WTC11 (cell line): ENCODE measurements around the gene SRPRA. TPM values are rescaled to one million over a fixed set of nuclear protein-coding genes. Genes with fewer than 3 reads are reported as not detected.
A peak's percentile ranks its signal among the peaks of the same experiment; 100 is the strongest.
"Not testable (repeated sequence)": the region's sequence is repeated elsewhere in the genome, so short reads cannot be mapped to it uniquely, and the experiment has no call there.

Experiments used
- ATAC-seq: fragments of 200-7000 bp; cut with Tn5 transposase; 2 replicates; pipeline ENCODE4 v1.10.0; 2021; ENCODE audit warnings: mild to moderate bottlenecking, moderate library complexity
- CTCF ChIA-PET: fragments of 300-600 bp; sonication (Branson Sonifier 250); formaldehyde crosslinking; loops from one replicate; lab custom pipeline; 2021; ENCODE audit warnings: antibody characterized with exemption; lab: Charles Lee
- POLR2A ChIA-PET: fragments of 350-600 bp; sonication (Branson Sonifier 250); formaldehyde crosslinking; loops from one replicate; lab custom pipeline; 2021; ENCODE audit warnings: antibody characterized with exemption; lab: Charles Lee
- DNase-seq: peaks from one replicate; pipeline ENCODE4 v3.0.0; 2021; ENCODE audit warnings: low spot score
- H3K27ac Mint-ChIP-seq: 2 replicates; pipeline ENCODE4 v1.8.0; 2021; ENCODE audit warnings: mixed read lengths
- H3K27me3 Mint-ChIP-seq: 2 replicates; pipeline ENCODE4 v1.8.0; 2021; ENCODE audit warnings: low read depth, mild to moderate bottlenecking, moderate library complexity, mixed read lengths
- H3K36me3 Mint-ChIP-seq: 2 replicates; pipeline ENCODE4 v1.8.0; 2021; ENCODE audit warnings: mixed read lengths
- H3K4me1 Mint-ChIP-seq: 2 replicates; pipeline ENCODE4 v1.8.0; 2022; ENCODE audit warnings: mixed read lengths
- H3K4me3 Mint-ChIP-seq: 2 replicates; pipeline ENCODE4 v1.8.0; 2021; ENCODE audit warnings: mild to moderate bottlenecking, moderate library complexity, mixed read lengths
- H3K9me3 Mint-ChIP-seq: 2 replicates; pipeline ENCODE4 v1.8.0; 2021; ENCODE audit warnings: mixed read lengths
- CBFB ChIP-seq: sonication (generic); formaldehyde crosslinking; IDR thresholded peaks from 2 replicates; pipeline ENCODE4 v1.8.1; 2022; ENCODE audit warnings: mild to moderate bottlenecking, low read depth, missing genetic modification reagents
- ELF4 ChIP-seq: sonication (generic); formaldehyde crosslinking; IDR thresholded peaks from 2 replicates; pipeline ENCODE4 v1.8.1; 2022; ENCODE audit warnings: low read depth, mild to moderate bottlenecking, moderate library complexity, missing genetic modification reagents
- GTF2I ChIP-seq: fragments of 250-450 bp; sonication (Bioruptor Pico); conservative IDR thresholded peaks from 2 replicates; pipeline ENCODE4 v1.4.0; 2021; ENCODE audit warnings: mild to moderate bottlenecking
- MYBL2 ChIP-seq: sonication (generic); formaldehyde crosslinking; IDR thresholded peaks from 2 replicates; pipeline ENCODE4 v1.8.1; 2023; ENCODE audit warnings: mild to moderate bottlenecking, moderate library complexity, missing genetic modification reagents
- NFE2L1 ChIP-seq: sonication (generic); formaldehyde crosslinking; IDR thresholded peaks from 2 replicates; pipeline ENCODE4 v1.8.1; 2023; ENCODE audit warnings: missing genetic modification reagents
- OVOL2 ChIP-seq: fragments of 250-450 bp; sonication (Bioruptor Pico); IDR thresholded peaks from 2 replicates; pipeline ENCODE4 v1.9.0; 2021; ENCODE audit warnings: mild to moderate bottlenecking, borderline replicate concordance
- SOX15 ChIP-seq: fragments of 250-450 bp; sonication (Bioruptor Pico); IDR thresholded peaks from 2 replicates; pipeline ENCODE4 v1.9.0; 2021; ENCODE audit warnings: mild to moderate bottlenecking
- TEAD4 ChIP-seq: sonication (generic); formaldehyde crosslinking; IDR thresholded peaks from 2 replicates; pipeline ENCODE4 v1.8.0; 2022; ENCODE audit warnings: mild to moderate bottlenecking, missing genetic modification reagents
- TP53 ChIP-seq: sonication (generic); formaldehyde crosslinking; IDR thresholded peaks from 2 replicates; pipeline ENCODE4 v1.8.1; 2023; ENCODE audit warnings: mild to moderate bottlenecking, missing genetic modification reagents
- ZNF121 ChIP-seq: sonication (generic); formaldehyde crosslinking; IDR thresholded peaks from 2 replicates; pipeline ENCODE4 v1.8.0; 2023; ENCODE audit warnings: missing genetic modification reagents
- ZNF263 ChIP-seq: sonication (generic); formaldehyde crosslinking; IDR thresholded peaks from 2 replicates; pipeline ENCODE4 v1.8.1; 2022; ENCODE audit warnings: low read depth, mild to moderate bottlenecking, moderate library complexity, missing genetic modification reagents
- ZNF416 ChIP-seq: fragments of 250-450 bp; sonication (Bioruptor Pico); IDR thresholded peaks from 2 replicates; pipeline ENCODE4 v1.9.0; 2021; ENCODE audit warnings: mild to moderate bottlenecking, inconsistent platforms
- total RNA-seq: library from RNA; stranded (reverse); gene quantifications from 3 replicates; pipeline ENCODE4 v1.2.3, GENCODE V29; 2021
- TF ChIP-seq, protein P1 (sequence below): fragments of 250-450 bp; sonication (Bioruptor Pico); IDR thresholded peaks from 2 replicates; pipeline ENCODE4 v1.9.0; 2021; ENCODE audit warnings: mild to moderate bottlenecking
- TF ChIP-seq, protein P2 (sequence below): sonication (generic); formaldehyde crosslinking; IDR thresholded peaks from 2 replicates; pipeline ENCODE4 v1.8.0; 2022; ENCODE audit warnings: mild to moderate bottlenecking, missing genetic modification reagents
- TF ChIP-seq, protein P3 (sequence below): fragments of 200-600 bp; IDR thresholded peaks from 2 replicates; pipeline ENCODE4 v1.8.0; 2022; ENCODE audit warnings: antibody characterized with exemption
- TF ChIP-seq, protein P4 (sequence below): sonication (generic); formaldehyde crosslinking; IDR thresholded peaks from 2 replicates; pipeline ENCODE4 v1.8.1; 2023; ENCODE audit warnings: mild to moderate bottlenecking, missing genetic modification reagents, moderate library complexity
- TF ChIP-seq, protein P5 (sequence below): sonication (generic); formaldehyde crosslinking; IDR thresholded peaks from 2 replicates; pipeline ENCODE4 v1.8.1; 2022; ENCODE audit warnings: mild to moderate bottlenecking, moderate library complexity, missing genetic modification reagents

SRPRA gene
- total RNA-seq, 1 experiment from 2014 or later = 64.7 TPM

DNA sequence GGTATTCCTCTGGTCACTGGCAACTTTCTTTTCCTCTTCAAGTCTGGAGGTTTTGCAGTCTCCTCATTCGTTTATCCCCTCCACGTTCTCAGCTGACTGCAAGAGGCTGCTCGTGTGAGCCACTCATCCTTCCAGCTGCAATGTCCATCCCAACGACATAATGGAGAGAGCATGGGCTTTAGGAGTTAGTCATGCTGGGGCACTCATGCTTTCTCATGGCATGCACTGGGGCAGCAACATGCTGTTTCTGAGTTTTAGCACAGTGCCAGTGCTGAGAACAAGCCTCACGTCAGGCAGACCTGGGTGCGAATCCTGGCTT lies 42.3 kb upstream of the SRPRA start:
- ATAC-seq (no peak), DNase-seq (no peak)
- ChIA-PET POLR2A (interaction anchor here (0.9 kb wide), 1 partner anchor 59 kb away, joined by 3 read pairs; no protein-coding TSS in a partner anchor), CTCF (interaction anchor here (0.5 to 2.0 kb wide), 48 partner anchors 8 to 324 kb away, joined by 3 to 37 read pairs (median 4); partner anchors contain the start of genes FOXRED1, SRPRA, ST3GAL4 and TIRAP)
- Mint-ChIP-seq H3K4me1 (0 out of 2 replicates have a peak, but pooled peaks cover 2% of the 10 kb centered on the region), H3K9me3 (peaks cover 5% of the 10 kb centered on the region; the same call in 1 of the 2 replicates), H3K36me3 (peaks cover 37% of the 10 kb centered on the region), H3K27ac (no peak overlapping the region), H3K4me3 (no peak overlapping the region), H3K27me3 (no peaks in the 10 kb centered on the region)
- TF ChIP-seq, protein P1, sequence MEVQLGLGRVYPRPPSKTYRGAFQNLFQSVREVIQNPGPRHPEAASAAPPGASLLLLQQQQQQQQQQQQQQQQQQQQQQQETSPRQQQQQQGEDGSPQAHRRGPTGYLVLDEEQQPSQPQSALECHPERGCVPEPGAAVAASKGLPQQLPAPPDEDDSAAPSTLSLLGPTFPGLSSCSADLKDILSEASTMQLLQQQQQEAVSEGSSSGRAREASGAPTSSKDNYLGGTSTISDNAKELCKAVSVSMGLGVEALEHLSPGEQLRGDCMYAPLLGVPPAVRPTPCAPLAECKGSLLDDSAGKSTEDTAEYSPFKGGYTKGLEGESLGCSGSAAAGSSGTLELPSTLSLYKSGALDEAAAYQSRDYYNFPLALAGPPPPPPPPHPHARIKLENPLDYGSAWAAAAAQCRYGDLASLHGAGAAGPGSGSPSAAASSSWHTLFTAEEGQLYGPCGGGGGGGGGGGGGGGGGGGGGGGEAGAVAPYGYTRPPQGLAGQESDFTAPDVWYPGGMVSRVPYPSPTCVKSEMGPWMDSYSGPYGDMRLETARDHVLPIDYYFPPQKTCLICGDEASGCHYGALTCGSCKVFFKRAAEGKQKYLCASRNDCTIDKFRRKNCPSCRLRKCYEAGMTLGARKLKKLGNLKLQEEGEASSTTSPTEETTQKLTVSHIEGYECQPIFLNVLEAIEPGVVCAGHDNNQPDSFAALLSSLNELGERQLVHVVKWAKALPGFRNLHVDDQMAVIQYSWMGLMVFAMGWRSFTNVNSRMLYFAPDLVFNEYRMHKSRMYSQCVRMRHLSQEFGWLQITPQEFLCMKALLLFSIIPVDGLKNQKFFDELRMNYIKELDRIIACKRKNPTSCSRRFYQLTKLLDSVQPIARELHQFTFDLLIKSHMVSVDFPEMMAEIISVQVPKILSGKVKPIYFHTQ (CRISPR knock-in tag) = no peak
- TF ChIP-seq GTF2I (CRISPR knock-in tag) (no peak), CBFB (CRISPR knock-in tag) (no peak), TEAD4 (CRISPR knock-in tag) (no peak)
- TF ChIP-seq, protein P2, sequence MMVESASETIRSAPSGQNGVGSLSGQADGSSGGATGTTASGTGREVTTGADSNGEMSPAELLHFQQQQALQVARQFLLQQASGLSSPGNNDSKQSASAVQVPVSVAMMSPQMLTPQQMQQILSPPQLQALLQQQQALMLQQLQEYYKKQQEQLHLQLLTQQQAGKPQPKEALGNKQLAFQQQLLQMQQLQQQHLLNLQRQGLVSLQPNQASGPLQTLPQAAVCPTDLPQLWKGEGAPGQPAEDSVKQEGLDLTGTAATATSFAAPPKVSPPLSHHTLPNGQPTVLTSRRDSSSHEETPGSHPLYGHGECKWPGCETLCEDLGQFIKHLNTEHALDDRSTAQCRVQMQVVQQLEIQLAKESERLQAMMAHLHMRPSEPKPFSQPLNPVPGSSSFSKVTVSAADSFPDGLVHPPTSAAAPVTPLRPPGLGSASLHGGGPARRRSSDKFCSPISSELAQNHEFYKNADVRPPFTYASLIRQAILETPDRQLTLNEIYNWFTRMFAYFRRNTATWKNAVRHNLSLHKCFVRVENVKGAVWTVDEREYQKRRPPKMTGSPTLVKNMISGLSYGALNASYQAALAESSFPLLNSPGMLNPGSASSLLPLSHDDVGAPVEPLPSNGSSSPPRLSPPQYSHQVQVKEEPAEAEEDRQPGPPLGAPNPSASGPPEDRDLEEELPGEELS (CRISPR knock-in tag) = no peak
- TF ChIP-seq, all 79 proteins: peak for 0

DNA sequence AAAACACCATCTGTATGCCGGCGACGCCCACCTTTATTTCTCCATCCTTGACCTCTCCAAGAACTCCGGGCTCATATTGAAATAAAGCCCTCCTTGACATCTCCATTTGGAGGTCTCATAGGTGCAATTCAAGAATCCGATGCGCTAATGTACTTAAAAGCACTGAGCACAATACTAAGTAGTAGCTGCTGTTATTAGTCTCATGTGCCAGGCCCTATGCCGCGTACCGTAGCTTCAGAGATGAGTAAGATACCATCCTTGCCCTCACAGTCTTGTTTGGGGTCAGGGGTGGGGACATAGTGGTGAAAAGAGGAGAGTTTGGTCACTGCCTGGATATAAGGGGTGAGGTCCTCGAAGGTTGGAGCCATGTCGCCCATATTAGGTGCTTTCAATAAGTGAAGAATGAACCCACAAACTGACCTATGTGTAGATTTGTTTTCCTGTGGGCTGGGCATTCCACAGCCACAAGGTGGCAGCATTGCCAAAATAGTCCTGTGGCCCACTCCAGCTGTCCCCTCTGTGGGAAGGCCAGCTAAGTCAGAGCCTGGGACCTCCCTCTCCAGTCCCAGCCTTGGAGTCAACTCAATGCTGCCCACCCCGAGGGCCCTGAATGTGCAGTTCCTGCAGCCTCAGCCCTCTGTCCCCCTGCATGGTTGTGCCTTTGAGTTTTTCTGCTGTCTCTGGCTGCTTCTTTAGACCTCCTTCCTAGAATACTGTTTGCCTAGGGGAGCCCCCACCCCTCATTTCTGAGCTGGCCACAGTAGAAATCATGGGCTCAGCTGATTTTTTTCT lies 41.7 kb upstream of the SRPRA start:
- ChIA-PET POLR2A (interaction anchor here (0.9 kb wide), 1 partner anchor 60 kb away, joined by 3 read pairs; no protein-coding TSS in a partner anchor), CTCF (interaction anchor here (0.5 to 2.0 kb wide), 48 partner anchors 9 to 324 kb away, joined by 3 to 37 read pairs (median 4); partner anchors contain the start of genes FOXRED1, SRPRA, ST3GAL4 and TIRAP)
- peaks cover 5% of the 10 kb centered on the region; the same call in 1 of the 2 replicates for H3K9me3 Mint-ChIP-seq
- 0 out of 2 replicates have a peak, but pooled peaks cover 4% of the 10 kb centered on the region for H3K4me1 Mint-ChIP-seq
- no peak overlapping the region for H3K27ac Mint-ChIP-seq
- peak; percentile 95 for ATAC-seq
- TF ChIP-seq ZNF121 (CRISPR knock-in tag) = peak; percentile 97
- no peak for TF ChIP-seq TP53 (CRISPR knock-in tag)
- TF ChIP-seq, protein P3, sequence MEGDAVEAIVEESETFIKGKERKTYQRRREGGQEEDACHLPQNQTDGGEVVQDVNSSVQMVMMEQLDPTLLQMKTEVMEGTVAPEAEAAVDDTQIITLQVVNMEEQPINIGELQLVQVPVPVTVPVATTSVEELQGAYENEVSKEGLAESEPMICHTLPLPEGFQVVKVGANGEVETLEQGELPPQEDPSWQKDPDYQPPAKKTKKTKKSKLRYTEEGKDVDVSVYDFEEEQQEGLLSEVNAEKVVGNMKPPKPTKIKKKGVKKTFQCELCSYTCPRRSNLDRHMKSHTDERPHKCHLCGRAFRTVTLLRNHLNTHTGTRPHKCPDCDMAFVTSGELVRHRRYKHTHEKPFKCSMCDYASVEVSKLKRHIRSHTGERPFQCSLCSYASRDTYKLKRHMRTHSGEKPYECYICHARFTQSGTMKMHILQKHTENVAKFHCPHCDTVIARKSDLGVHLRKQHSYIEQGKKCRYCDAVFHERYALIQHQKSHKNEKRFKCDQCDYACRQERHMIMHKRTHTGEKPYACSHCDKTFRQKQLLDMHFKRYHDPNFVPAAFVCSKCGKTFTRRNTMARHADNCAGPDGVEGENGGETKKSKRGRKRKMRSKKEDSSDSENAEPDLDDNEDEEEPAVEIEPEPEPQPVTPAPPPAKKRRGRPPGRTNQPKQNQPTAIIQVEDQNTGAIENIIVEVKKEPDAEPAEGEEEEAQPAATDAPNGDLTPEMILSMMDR = peak; percentile 56; the same call in 1 of the 2 replicates
- H3K4me3 Mint-ChIP-seq = no peak overlapping the region
- H3K36me3 Mint-ChIP-seq = peaks cover 37% of the 10 kb centered on the region
- DNase-seq = peak; percentile 82
- H3K27me3 Mint-ChIP-seq = no peaks in the 10 kb centered on the region

DNA sequence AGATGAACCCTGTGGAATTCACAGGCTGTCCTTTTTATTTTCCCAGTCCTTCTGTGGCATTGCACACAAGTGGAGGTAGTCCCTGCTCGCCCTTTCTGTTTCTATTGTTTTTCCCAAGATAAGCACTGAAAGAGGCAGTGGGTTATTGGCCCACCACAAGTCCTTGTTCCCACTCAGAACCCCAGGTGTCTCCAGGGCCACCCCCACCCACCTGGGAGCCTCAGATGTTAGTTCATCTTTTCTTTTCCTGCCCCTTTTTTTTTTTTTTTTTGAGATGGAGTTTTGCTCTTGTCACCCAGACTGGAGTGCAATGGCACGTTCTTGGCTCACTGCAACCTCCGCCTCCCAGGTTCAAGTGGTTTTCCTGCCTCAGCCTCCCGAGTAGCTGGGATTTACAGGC lies 40.1 kb upstream of the SRPRA start:
- H3K27ac Mint-ChIP-seq, DNase-seq, H3K9me3 Mint-ChIP-seq, POLR2A ChIA-PET, H3K27me3 Mint-ChIP-seq, H3K4me3 Mint-ChIP-seq, ATAC-seq: not testable (repeated sequence)
- H3K4me1 Mint-ChIP-seq = peaks cover 14% of the 10 kb centered on the region
- CTCF ChIA-PET = interaction anchor here (0.7 to 1.1 kb wide), 2 partner anchors 161 to 172 kb away, joined by 3 to 5 read pairs; no protein-coding TSS in a partner anchor
- H3K36me3 Mint-ChIP-seq = peaks cover 29% of the 10 kb centered on the region

DNA sequence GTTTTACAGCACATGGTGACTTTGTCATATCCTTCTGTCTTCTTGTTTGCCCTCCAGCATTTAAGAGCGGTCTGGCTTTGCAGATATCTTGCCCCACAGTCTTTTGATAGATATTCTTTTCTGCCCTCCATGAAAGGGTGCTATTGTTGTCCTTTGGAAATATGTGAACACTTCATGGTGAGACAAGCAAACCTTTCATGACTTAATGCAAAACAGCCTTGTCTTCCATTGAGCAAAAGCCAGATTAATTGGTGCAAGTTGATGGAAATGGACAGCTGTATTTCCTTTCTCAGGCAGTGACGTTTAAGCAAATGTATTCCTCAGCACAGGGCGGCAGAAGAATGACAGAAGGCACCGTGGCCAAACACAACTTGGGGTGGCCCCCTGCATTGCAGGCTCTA lies 39.6 kb upstream of the SRPRA start:
- DNase-seq = no peak
- POLR2A ChIA-PET = interaction anchor here (1.0 kb wide), 1 partner anchor 109 kb away, joined by 3 read pairs; no protein-coding TSS in a partner anchor
- TF ChIP-seq MYBL2 (CRISPR knock-in tag) (no peak), SOX15 (CRISPR knock-in tag) (no peak), ZNF263 (CRISPR knock-in tag) (no peak), NFE2L1 (no peak), ELF4 (CRISPR knock-in tag) (no peak), ZNF416 (CRISPR knock-in tag) (no peak), OVOL2 (no peak)
- TF ChIP-seq, protein P4, sequence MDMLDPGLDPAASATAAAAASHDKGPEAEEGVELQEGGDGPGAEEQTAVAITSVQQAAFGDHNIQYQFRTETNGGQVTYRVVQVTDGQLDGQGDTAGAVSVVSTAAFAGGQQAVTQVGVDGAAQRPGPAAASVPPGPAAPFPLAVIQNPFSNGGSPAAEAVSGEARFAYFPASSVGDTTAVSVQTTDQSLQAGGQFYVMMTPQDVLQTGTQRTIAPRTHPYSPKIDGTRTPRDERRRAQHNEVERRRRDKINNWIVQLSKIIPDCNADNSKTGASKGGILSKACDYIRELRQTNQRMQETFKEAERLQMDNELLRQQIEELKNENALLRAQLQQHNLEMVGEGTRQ (CRISPR knock-in tag) = no peak
- TF ChIP-seq, protein P5, sequence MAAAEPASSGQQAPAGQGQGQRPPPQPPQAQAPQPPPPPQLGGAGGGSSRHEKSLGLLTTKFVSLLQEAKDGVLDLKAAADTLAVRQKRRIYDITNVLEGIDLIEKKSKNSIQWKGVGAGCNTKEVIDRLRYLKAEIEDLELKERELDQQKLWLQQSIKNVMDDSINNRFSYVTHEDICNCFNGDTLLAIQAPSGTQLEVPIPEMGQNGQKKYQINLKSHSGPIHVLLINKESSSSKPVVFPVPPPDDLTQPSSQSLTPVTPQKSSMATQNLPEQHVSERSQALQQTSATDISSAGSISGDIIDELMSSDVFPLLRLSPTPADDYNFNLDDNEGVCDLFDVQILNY (CRISPR knock-in tag) = no peak

More for the DNA sequence above, 39.6 kb upstream of the SRPRA start:
- CTCF ChIA-PET = interaction anchor here (0.9 to 2.0 kb wide), 8 partner anchors 21 to 172 kb away, joined by 3 to 12 read pairs (median 3); no protein-coding TSS in a partner anchor
- Mint-ChIP-seq H3K9me3 (no peaks in the 10 kb centered on the region), H3K27ac (no peak overlapping the region), H3K4me3 (no peak overlapping the region), H3K4me1 (peaks cover 17% of the 10 kb centered on the region), H3K27me3 (no peaks in the 10 kb centered on the region), H3K36me3 (peaks cover 25% of the 10 kb centered on the region)
- ATAC-seq = no peak
